Hypothalamus (tissue), 51 donors: ENCODE results near the gene PEX11G.
"Not testable (repeated sequence)": the region's sequence is repeated elsewhere in the genome, so short reads cannot be mapped to it uniquely, and the experiment has no call there.

Experiments
- DNase-seq, 51 donors: peaks; one replicate each; lab custom pipeline; 2025; lab: John Stamatoyannopoulos, UW

The PEX11G gene

GRCh38 chr19:7441468-7442146, 47.2 kb downstream of the PEX11G start:
- DNase-seq = peak in 7 of 51 donors; percentile 4 to 34 (median 16)

- no peak for DNase-seq
Observed at GRCh38 chr19:7440188-7440975, 48.5 kb downstream of the PEX11G start.

GRCh38 chr19:7435586-7435985, 53.2 kb downstream of the PEX11G start:
- DNase-seq = no peak

GRCh38 chr19:7434391-7434790, 54.4 kb downstream of the PEX11G start:
- no peak for DNase-seq

GRCh38 chr19:7433456-7433855, 55.4 kb downstream of the PEX11G start:
- not testable (repeated sequence) for DNase-seq

GRCh38 chr19:7429638-7430282, 59.1 kb downstream of the PEX11G start:
- DNase-seq = no peak

- DNase-seq = no peak
Observed at GRCh38 chr19:7428651-7429113, 60.2 kb downstream of the PEX11G start.

GRCh38 chr19:7427944-7428343, 60.9 kb downstream of the PEX11G start:
- DNase-seq = no peak

GRCh38 chr19:7426986-7427385, 61.8 kb downstream of the PEX11G start:
- no peak for DNase-seq
